Activated T-helper 1 cell treated with anti-CD3 and anti-CD28 coated beads, Interleukin-12 subunit alpha, Interleukin-12 subunit beta, Interleukin-2, Interleukin-4 antibody, amounts not matched to agents 30 ng/mL and 10 ng/mL and 1 ng/mL, durations not matched to agents 14 hours and 24 hours and 36 hours (primary cell): ENCODE data around the gene STX3. TPM values are rescaled to one million over a fixed set of nuclear protein-coding genes. Genes with fewer than 3 reads are reported as not detected.
A peak's percentile ranks its signal among the peaks of the same experiment; 100 is the strongest.

Experiments
- DNase-seq: peaks from one replicate; pipeline ENCODE4 v3.0.0; 2021; ENCODE audit warnings: low spot score
- H3K27ac Mint-ChIP-seq: one replicate; pipeline ENCODE4 v1.8.0; 2021; ENCODE audit warnings: mild to moderate bottlenecking, mixed read lengths
- H3K27me3 Mint-ChIP-seq: one replicate; pipeline ENCODE4 v1.8.0; 2022; ENCODE audit warnings: mild to moderate bottlenecking, moderate library complexity, mixed read lengths; ENCODE audit not compliant: insufficient read depth
- H3K36me3 Mint-ChIP-seq: one replicate; pipeline ENCODE4 v1.8.0; 2021; ENCODE audit warnings: low read depth, mixed read lengths
- H3K4me1 Mint-ChIP-seq: one replicate; pipeline ENCODE4 v1.8.0; 2021; ENCODE audit warnings: low read depth, mixed read lengths
- H3K4me3 Mint-ChIP-seq: one replicate; pipeline ENCODE4 v1.8.0; 2021; ENCODE audit warnings: mild to moderate bottlenecking, moderate library complexity, mixed read lengths
- H3K9me3 Mint-ChIP-seq: one replicate; pipeline ENCODE4 v1.8.0; 2021; ENCODE audit warnings: mixed read lengths
- intact Hi-C: fragments of 100-400 bp; cut with micrococcal nuclease; formaldehyde crosslinking; loops from one replicate; pipeline ENCODE4 v1.15.1; 2024
- total RNA-seq: library from RNA; stranded (reverse); gene quantifications from 2 replicates; pipeline ENCODE4 v1.2.3, GENCODE V29; 2022

Gene STX3
- 26.2 and 28.4 TPM in 2 replicates for total RNA-seq

GRCh38 chr11:59754859-59755700, at the start of gene STX3:
Gene STX3, plus strand, starts transcription at chr11:59755376. Its CDS starts 230 bp downstream, at chr11:59755606.
- intact Hi-C loops: loop anchor here (1.0 to 10.0 kb wide), 11 partner anchors 12 to 1180 kb away; partner anchors contain the start of genes LPXN, MRPL16, PATL1 and ZFP91
- Mint-ChIP-seq H3K9me3 (no peaks in the 10 kb centered on the region), H3K36me3 (peaks cover 2% of the 10 kb centered on the region), H3K4me3 (peak within 1 kb of the TSS; percentile 95), H3K4me1 (peaks cover 41% of the 10 kb centered on the region), H3K27me3 (peaks cover 7% of the 10 kb centered on the region), H3K27ac (peak within 1 kb of the TSS; percentile 89)
- peak; percentile 66 for DNase-seq

GRCh38 chr11:59706518-59707285, 48.5 kb upstream of the STX3 start:
- Mint-ChIP-seq H3K27ac (no peak overlapping the region), H3K4me3 (no peak overlapping the region), H3K36me3 (no peaks in the 10 kb centered on the region), H3K9me3 (no peaks in the 10 kb centered on the region), H3K27me3 (peaks cover 10% of the 10 kb centered on the region), H3K4me1 (no peaks in the 10 kb centered on the region)
- no peak for DNase-seq
- intact Hi-C loops: no loop called here

GRCh38 chr11:59707371-59707770, 47.8 kb upstream of the STX3 start:
- H3K27ac Mint-ChIP-seq: no peak overlapping the region
- no peaks in the 10 kb centered on the region for H3K9me3 Mint-ChIP-seq
- no peak for DNase-seq
- peaks cover 10% of the 10 kb centered on the region for H3K27me3 Mint-ChIP-seq
- H3K4me1 Mint-ChIP-seq: no peaks in the 10 kb centered on the region
- intact Hi-C loops: no loop called here
- no peaks in the 10 kb centered on the region for H3K36me3 Mint-ChIP-seq
- H3K4me3 Mint-ChIP-seq: no peak overlapping the region

DNA sequence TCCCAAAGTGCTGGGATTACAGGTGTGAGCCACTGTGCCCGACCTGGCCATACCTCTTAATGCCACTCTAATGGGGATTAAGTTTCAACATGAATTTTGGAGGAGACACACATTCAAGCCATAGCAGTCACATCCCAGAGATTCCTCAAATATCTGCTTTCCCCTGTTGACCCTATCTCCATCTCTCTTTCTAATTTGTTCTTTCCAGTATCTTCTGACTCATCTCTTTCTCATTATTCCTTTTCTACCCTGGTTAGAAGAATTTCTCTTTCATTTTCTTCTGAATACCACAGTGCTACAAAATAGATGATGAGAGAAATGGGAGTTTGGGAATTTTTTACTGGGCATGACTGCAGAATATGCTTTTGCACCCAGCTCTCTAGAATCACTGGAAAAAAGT, 46.6 kb upstream of the STX3 start:
- intact Hi-C loops: no loop called here
- no peaks in the 10 kb centered on the region for H3K4me1 Mint-ChIP-seq
- no peak overlapping the region for H3K4me3 Mint-ChIP-seq
- no peaks in the 10 kb centered on the region for H3K9me3 Mint-ChIP-seq
- H3K36me3 Mint-ChIP-seq: no peaks in the 10 kb centered on the region
- peaks cover 8% of the 10 kb centered on the region for H3K27me3 Mint-ChIP-seq
- no peak overlapping the region for H3K27ac Mint-ChIP-seq
- DNase-seq: no peak

DNA sequence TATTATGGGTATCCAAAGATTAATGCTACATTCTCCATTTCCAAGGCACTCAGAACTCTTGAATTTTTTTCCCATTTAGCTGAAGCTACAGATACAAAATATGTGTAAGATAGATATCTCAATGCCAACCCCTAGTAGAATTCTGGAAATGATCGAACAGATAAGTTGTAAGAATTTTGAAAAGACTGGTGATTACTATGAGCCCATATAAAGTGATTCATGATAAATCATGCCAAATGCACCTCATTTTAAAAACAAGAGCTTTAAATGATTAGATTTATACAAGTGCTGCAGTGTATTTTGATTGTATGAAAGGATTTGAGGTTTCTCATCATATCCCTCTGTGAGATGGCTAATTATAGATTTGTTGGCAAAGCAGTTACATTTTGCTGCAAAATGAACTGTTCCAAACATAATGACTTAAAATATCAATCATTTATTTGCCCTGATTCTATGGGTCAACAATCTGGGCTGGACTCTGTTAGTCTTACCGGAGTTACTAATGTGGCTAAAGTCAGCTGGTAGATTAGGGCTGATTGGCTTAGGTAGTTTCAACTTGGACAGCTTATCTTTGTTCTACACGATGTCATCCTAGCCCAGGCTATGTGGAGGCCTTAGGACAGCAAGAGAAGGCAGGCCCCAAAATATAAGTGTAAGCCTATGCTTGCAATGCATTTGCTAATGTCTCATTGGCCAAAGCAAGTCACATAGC, 44.9 kb upstream of the STX3 start:
- H3K9me3 Mint-ChIP-seq: no peaks in the 10 kb centered on the region
- H3K36me3 Mint-ChIP-seq: no peaks in the 10 kb centered on the region
- H3K4me1 Mint-ChIP-seq: no peaks in the 10 kb centered on the region
- intact Hi-C loops: no loop called here
- H3K27ac Mint-ChIP-seq: no peak overlapping the region
- DNase-seq: no peak
- H3K27me3 Mint-ChIP-seq: peaks cover 5% of the 10 kb centered on the region
- no peak overlapping the region for H3K4me3 Mint-ChIP-seq

- no peaks in the 10 kb centered on the region for H3K4me1 Mint-ChIP-seq
- intact Hi-C loops: no loop called here
- no peaks in the 10 kb centered on the region for H3K9me3 Mint-ChIP-seq
- H3K36me3 Mint-ChIP-seq: no peaks in the 10 kb centered on the region
- peaks cover 10% of the 10 kb centered on the region for H3K27me3 Mint-ChIP-seq
- no peak within 1 kb of the TSS for H3K27ac Mint-ChIP-seq
- no peak for DNase-seq
- no peak within 1 kb of the TSS for H3K4me3 Mint-ChIP-seq
Measured at GRCh38 chr11:59713745-59714144, 41.4 kb upstream of the STX3 start, which contains the start of gene OR10V1. Gene OR10V1, minus strand, starts transcription at chr11:59713845. Its CDS starts 0 bp downstream, at chr11:59713845.

GRCh38 chr11:59716051-59716450, 39.1 kb upstream of the STX3 start:
- H3K9me3 Mint-ChIP-seq: no peaks in the 10 kb centered on the region
- no peak for DNase-seq
- no peak overlapping the region for H3K4me3 Mint-ChIP-seq
- intact Hi-C loops: no loop called here
- no peak overlapping the region for H3K27ac Mint-ChIP-seq
- peaks cover 20% of the 10 kb centered on the region for H3K27me3 Mint-ChIP-seq
- no peaks in the 10 kb centered on the region for H3K4me1 Mint-ChIP-seq
- no peaks in the 10 kb centered on the region for H3K36me3 Mint-ChIP-seq

- no peaks in the 10 kb centered on the region for H3K9me3 Mint-ChIP-seq
- no peak overlapping the region for H3K27ac Mint-ChIP-seq
- H3K27me3 Mint-ChIP-seq: peaks cover 23% of the 10 kb centered on the region
- no peak for DNase-seq
- H3K4me1 Mint-ChIP-seq: no peaks in the 10 kb centered on the region
- H3K4me3 Mint-ChIP-seq: no peak overlapping the region
- H3K36me3 Mint-ChIP-seq: no peaks in the 10 kb centered on the region
- intact Hi-C loops: no loop called here
Measured at GRCh38 chr11:59719556-59719955, 35.6 kb upstream of the STX3 start.

- H3K27me3 Mint-ChIP-seq: peaks cover 13% of the 10 kb centered on the region
- DNase-seq: no peak
- no peak overlapping the region for H3K27ac Mint-ChIP-seq
- H3K4me3 Mint-ChIP-seq: no peak overlapping the region
- intact Hi-C loops: no loop called here
- no peaks in the 10 kb centered on the region for H3K36me3 Mint-ChIP-seq
- peaks cover 5% of the 10 kb centered on the region for H3K4me1 Mint-ChIP-seq
- H3K9me3 Mint-ChIP-seq: peaks cover 3% of the 10 kb centered on the region
Measured at GRCh38 chr11:59724066-59724465, 31.1 kb upstream of the STX3 start.

- Mint-ChIP-seq H3K9me3 (peaks cover 6% of the 10 kb centered on the region), H3K4me1 (peaks cover 7% of the 10 kb centered on the region), H3K4me3 (no peak overlapping the region), H3K36me3 (no peaks in the 10 kb centered on the region), H3K27ac (no peak overlapping the region), H3K27me3 (no peaks in the 10 kb centered on the region)
- intact Hi-C loops: no loop called here
- no peak for DNase-seq
Measured at GRCh38 chr11:59727426-59727825, 27.8 kb upstream of the STX3 start.

GRCh38 chr11:59728154-59728553, 27.0 kb upstream of the STX3 start:
- Mint-ChIP-seq H3K4me1 (peaks cover 7% of the 10 kb centered on the region), H3K36me3 (no peaks in the 10 kb centered on the region), H3K4me3 (no peak overlapping the region), H3K9me3 (peaks cover 6% of the 10 kb centered on the region), H3K27me3 (no peaks in the 10 kb centered on the region), H3K27ac (no peak overlapping the region)
- no peak for DNase-seq
- intact Hi-C loops: no loop called here

DNA sequence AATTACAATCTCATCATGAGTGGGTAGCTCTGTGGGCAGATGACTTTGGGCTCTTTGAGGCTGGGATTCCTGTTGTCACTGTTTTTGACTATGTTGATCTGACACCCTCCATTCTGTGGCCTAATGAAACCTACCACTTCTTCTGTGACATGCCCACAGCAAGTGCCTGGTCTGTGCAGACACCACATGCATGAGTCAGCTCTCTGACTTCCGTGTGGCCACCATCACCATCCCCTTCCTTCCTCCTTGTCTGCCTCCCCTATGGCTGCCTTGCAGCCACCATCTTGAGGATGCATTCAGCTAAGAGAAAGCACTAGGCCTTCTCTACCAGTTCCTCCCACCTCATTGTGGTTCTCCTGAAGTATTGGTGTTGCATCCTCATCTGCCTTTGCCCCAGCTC, 26.3 kb upstream of the STX3 start:
- peaks cover 6% of the 10 kb centered on the region for H3K9me3 Mint-ChIP-seq
- H3K27ac Mint-ChIP-seq: no peak overlapping the region
- H3K4me1 Mint-ChIP-seq: peaks cover 7% of the 10 kb centered on the region
- intact Hi-C loops: no loop called here
- no peaks in the 10 kb centered on the region for H3K27me3 Mint-ChIP-seq
- DNase-seq: no peak
- H3K4me3 Mint-ChIP-seq: no peak overlapping the region
- no peaks in the 10 kb centered on the region for H3K36me3 Mint-ChIP-seq
